Measurements from ENCODE around the gene PCED1B. TPM values are rescaled to one million over a fixed set of nuclear protein-coding genes. Genes with fewer than 3 reads are reported as not detected.
A peak's percentile ranks its signal among the peaks of the same experiment; 100 is the strongest.

The PCED1B gene
- total RNA-seq, 2 donors from 2014 or later: 0.87 to 46.9 TPM

- no peak for TF ChIP-seq POLR2AphosphoS5 (IDR thresholded peaks at IDR 0.05)
- TF ChIP-seq CTCF (IDR thresholded peaks at IDR 0.05): no peak
- no peak for TF ChIP-seq POLR2A (IDR thresholded peaks at IDR 0.05)
- H3K36me3 ChIP-seq: no peaks in the 10 kb centered on the region
- no peaks in the 10 kb centered on the region for H3K9me3 ChIP-seq
- DNase-seq (ENCODE audit: low spot score): peak; percentile 41
- 16% methylated on average over 26 of the region's 26 CpGs for WGBS
- H3K27ac ChIP-seq: peak overlapping the region; percentile 77 to 80
- no peaks in the 10 kb centered on the region for H3K4me1 ChIP-seq (replicated peaks)
- peak overlapping the region; percentile 57 to 61 for H3K4me3 ChIP-seq
- no peaks in the 10 kb centered on the region for H3K27me3 ChIP-seq (replicated peaks; ENCODE audit: insufficient read depth)
- intact Hi-C loops (cut with DNase I): no loop called here
Measured at GRCh38 chr12:47080725-47081502, 1.5 kb downstream of the PCED1B start.

- intact Hi-C loops (cut with DNase I): no loop called here
- no peaks in the 10 kb centered on the region for H3K27me3 ChIP-seq (replicated peaks; ENCODE audit: insufficient read depth)
- DNase-seq (ENCODE audit: low spot score): no peak
- no peak overlapping the region for H3K4me3 ChIP-seq
- H3K4me1 ChIP-seq (replicated peaks): no peaks in the 10 kb centered on the region
- no peak overlapping the region for H3K27ac ChIP-seq
- H3K9me3 ChIP-seq: no peaks in the 10 kb centered on the region
- no peak for TF ChIP-seq POLR2A (IDR thresholded peaks at IDR 0.05)
- no peak for TF ChIP-seq POLR2AphosphoS5 (IDR thresholded peaks at IDR 0.05)
- no peak for TF ChIP-seq CTCF (IDR thresholded peaks at IDR 0.05)
- 72% methylated on average over 3 of the region's 3 CpGs for WGBS
- no peaks in the 10 kb centered on the region for H3K36me3 ChIP-seq
Measured at GRCh38 chr12:47082283-47082682, 2.9 kb downstream of the PCED1B start.

GRCh38 chr12:47082796-47083621, 3.6 kb downstream of the PCED1B start:
- Histone ChIP-seq H3K27me3 (replicated peaks; ENCODE audit: insufficient read depth) (no peaks in the 10 kb centered on the region), H3K27ac (no peak overlapping the region), H3K4me1 (replicated peaks) (no peaks in the 10 kb centered on the region), H3K9me3 (no peaks in the 10 kb centered on the region), H3K4me3 (no peak overlapping the region), H3K36me3 (no peaks in the 10 kb centered on the region)
- no peak for DNase-seq (ENCODE audit: low spot score)
- intact Hi-C loops (cut with DNase I): no loop called here
- WGBS: 77% methylated on average over 7 of the region's 7 CpGs
- no peak for TF ChIP-seq POLR2A (IDR thresholded peaks at IDR 0.05)
- no peak for TF ChIP-seq POLR2AphosphoS5 (IDR thresholded peaks at IDR 0.05)
- TF ChIP-seq CTCF (IDR thresholded peaks at IDR 0.05): no peak

- Histone ChIP-seq H3K4me3 (no peak overlapping the region), H3K36me3 (no peaks in the 10 kb centered on the region), H3K27me3 (replicated peaks; ENCODE audit: insufficient read depth) (no peaks in the 10 kb centered on the region), H3K9me3 (no peaks in the 10 kb centered on the region), H3K27ac (no peak overlapping the region), H3K4me1 (replicated peaks) (no peaks in the 10 kb centered on the region)
- 85% methylated on average over 1 of the region's 1 CpG for whole genome bisulfite sequencing
- TF ChIP-seq POLR2A (IDR thresholded peaks at IDR 0.05): no peak
- TF ChIP-seq POLR2AphosphoS5 (IDR thresholded peaks at IDR 0.05): no peak
- TF ChIP-seq CTCF (IDR thresholded peaks at IDR 0.05): no peak
- DNase-seq (ENCODE audit: low spot score): no peak
- intact Hi-C loops (cut with DNase I): no loop called here
Measured at GRCh38 chr12:47084172-47084571, 4.8 kb downstream of the PCED1B start.
